Breast epithelium (tissue), 4 donors: ENCODE measurements around the gene AMFR. TPM values are rescaled to one million over a fixed set of nuclear protein-coding genes. Genes with fewer than 3 reads are reported as not detected.

Experiments used
- DNase-seq, 2 donors: peaks; one replicate each; pipeline ENCODE4 v3.0.0-alpha.2; 2019; ENCODE audit warnings: low spot score in 2 of 2
- H3K27ac ChIP-seq, 2 donors: fragments of 200-600 bp; sonication (generic) in 1 of 2; one replicate each; pipeline ENCODE4 v1.5.1; 2016 to 2019; ENCODE audit warnings: mild to moderate bottlenecking in 1 of 2
- H3K27me3 ChIP-seq, 2 donors: fragments of 200-600 bp; sonication (generic) in 1 of 2; one replicate each; pipeline versions ENCODE4 v1.5.1 to v1.6.0; 2017 to 2019; ENCODE audit warnings: control low read depth in 1 of 2, mild to moderate bottlenecking in 1 of 2
- H3K36me3 ChIP-seq: fragments of 200-600 bp; one replicate; pipeline ENCODE4 v1.5.1; 2019
- H3K4me1 ChIP-seq, 2 donors: fragments of 200-600 bp; sonication (generic); one replicate each; pipeline ENCODE4 v1.5.1; 2016 to 2019; ENCODE audit warnings: control low read depth in 1 of 2
- H3K4me3 ChIP-seq, 3 donors: fragments of 200-600 bp; sonication (generic); 1 replicate in 2 of 3; 2 replicates in 1 of 3; pipeline ENCODE4 v1.5.1; 2016 to 2019; ENCODE audit warnings: mild to moderate bottlenecking in 3 of 3, moderate library complexity in 2 of 3
- H3K9me3 ChIP-seq, 2 donors: fragments of 200-600 bp; sonication (generic) in 1 of 2; one replicate each; pipeline ENCODE4 v1.5.1; 2016 to 2019; ENCODE audit warnings: control low read depth in 1 of 2
- CTCF ChIP-seq, 3 donors: fragments of 450-650 bp; IDR thresholded peaks; one replicate each; pipeline ENCODE4 v1.5.1; 2016 to 2017; ENCODE audit warnings: antibody characterized with exemption in 3 of 3, mild to moderate bottlenecking in 3 of 3, moderate library complexity in 3 of 3
- POLR2A ChIP-seq: fragments of 450-650 bp; IDR thresholded peaks from one replicate; pipeline ENCODE4 v1.6.1; 2016; ENCODE audit warnings: antibody characterized with exemption, mild to moderate bottlenecking, moderate library complexity
- POLR2AphosphoS5 ChIP-seq, 3 donors: sonication (generic); formaldehyde crosslinking; IDR thresholded peaks; one replicate each; pipeline ENCODE4 v1.6.1; 2017; ENCODE audit warnings: antibody characterized with exemption in 3 of 3
- intact Hi-C: fragments of 100-400 bp; cut with DNase I; formaldehyde crosslinking; loops from one replicate; pipeline ENCODE4 v1.15.1; 2023; ENCODE audit warnings: low total_unique reads
- total RNA-seq, 3 donors: library from RNA; depleted of rRNA; stranded (reverse); fragments of >200 nt; gene quantifications; one replicate each; pipeline ENCODE4 v1.1.0, GENCODE V29; 2016

Gene AMFR
- total RNA-seq, 3 donors from 2014 or later, result 156 to 205 (median 188) TPM

GRCh38 chr16:56447286-56447685, 21.9 kb upstream of the AMFR start:
- no peak overlapping the region for H3K27ac ChIP-seq
- intact Hi-C loops, result no loop called here
- no peaks in the 10 kb centered on the region for H3K9me3 ChIP-seq
- no peak for DNase-seq
- H3K36me3 ChIP-seq, result peaks cover 5% of the 10 kb centered on the region
- H3K4me3 ChIP-seq, result no peak overlapping the region
- TF ChIP-seq POLR2AphosphoS5 (IDR thresholded peaks at IDR 0.05) (no peak), POLR2A (no peak), CTCF (IDR thresholded peaks at IDR 0.05) (no peak)
- H3K4me1 ChIP-seq, result peaks cover 1 to 16% of the 10 kb centered on the region in 2 donors
- H3K27me3 ChIP-seq, result no peaks in the 10 kb centered on the region

GRCh38 chr16:56438038-56438437, 12.7 kb upstream of the AMFR start:
- DNase-seq, result no peak
- Histone ChIP-seq H3K27ac (no peak overlapping the region), H3K4me1 (no peaks in the 10 kb centered on the region), H3K9me3 (no peaks in the 10 kb centered on the region), H3K27me3 (no peaks in the 10 kb centered on the region), H3K4me3 (no peak overlapping the region), H3K36me3 (peaks cover 10% of the 10 kb centered on the region)
- TF ChIP-seq CTCF (IDR thresholded peaks at IDR 0.05) (no peak), POLR2AphosphoS5 (IDR thresholded peaks at IDR 0.05) (no peak), POLR2A (no peak)
- intact Hi-C loops, result no loop called here

- no peak for TF ChIP-seq POLR2A
- TF ChIP-seq CTCF (IDR thresholded peaks at IDR 0.05), result no peak
- TF ChIP-seq POLR2AphosphoS5 (IDR thresholded peaks at IDR 0.05), result no peak
- Histone ChIP-seq H3K27me3 (no peaks in the 10 kb centered on the region), H3K9me3 (no peaks in the 10 kb centered on the region), H3K36me3 (peaks cover 10% of the 10 kb centered on the region), H3K27ac (no peak overlapping the region), H3K4me3 (no peak overlapping the region), H3K4me1 (no peaks in the 10 kb centered on the region)
- intact Hi-C loops, result no loop called here
- DNase-seq, result no peak
These were observed 10.9 kb upstream of the AMFR start for GRCh38 chr16:56436258-56436657.

GRCh38 chr16:56428091-56428490, 2.7 kb upstream of the AMFR start:
- H3K9me3 ChIP-seq, result no peaks in the 10 kb centered on the region
- intact Hi-C loops, result no loop called here
- no peak overlapping the region for H3K27ac ChIP-seq
- no peak overlapping the region for H3K4me3 ChIP-seq
- no peaks in the 10 kb centered on the region for H3K4me1 ChIP-seq
- no peak for DNase-seq
- H3K36me3 ChIP-seq, result no peaks in the 10 kb centered on the region
- no peak for TF ChIP-seq POLR2AphosphoS5 (IDR thresholded peaks at IDR 0.05)
- TF ChIP-seq POLR2A, result no peak
- no peak for TF ChIP-seq CTCF (IDR thresholded peaks at IDR 0.05)
- H3K27me3 ChIP-seq, result no peaks in the 10 kb centered on the region

GRCh38 chr16:56426585-56426984, 1.2 kb upstream of the AMFR start:
- H3K4me1 ChIP-seq, result peaks cover 0 to 2% of the 10 kb centered on the region in 2 donors
- no peak for DNase-seq
- no peak overlapping the region for H3K27ac ChIP-seq
- no peak for TF ChIP-seq POLR2A
- TF ChIP-seq CTCF (IDR thresholded peaks at IDR 0.05), result no peak
- TF ChIP-seq POLR2AphosphoS5 (IDR thresholded peaks at IDR 0.05), result no peak
- intact Hi-C loops, result no loop called here
- no peak overlapping the region for H3K4me3 ChIP-seq
- H3K27me3 ChIP-seq, result no peaks in the 10 kb centered on the region
- H3K9me3 ChIP-seq, result no peaks in the 10 kb centered on the region
- H3K36me3 ChIP-seq, result no peaks in the 10 kb centered on the region
